Motor neuron (in vitro differentiated cells): Measurements from ENCODE around the gene TFAP2D. TPM values are rescaled to one million over a fixed set of nuclear protein-coding genes. Genes with fewer than 3 reads are reported as not detected.
A peak's percentile ranks its signal among the peaks of the same experiment; 100 is the strongest.

Experiments
- ATAC-seq, 8 experiments: fragments of 200-7000 bp; cut with Tn5 transposase; replicated peaks in 6 of 8; 2 replicates each; pipeline ENCODE4 v1.8.0; 2021; ENCODE audit warnings: mild to moderate bottlenecking in 8 of 8, moderate library complexity in 8 of 8
- H3K27ac ChIP-seq, 2 donors: fragments of 250-450 bp; sonication (Bioruptor Pico); 2 replicates each; pipeline ENCODE4 v1.9.0; 2021; ENCODE audit warnings: antibody characterized with exemption in 2 of 2, mild to moderate bottlenecking in 2 of 2, moderate library complexity in 1 of 2
- H3K4me1 ChIP-seq, 2 donors: fragments of 250-450 bp; sonication (Bioruptor Pico); replicated peaks in 1 of 2; 2 replicates each; pipeline ENCODE4 v1.6.1; 2021; ENCODE audit warnings: antibody characterized with exemption in 2 of 2, mild to moderate bottlenecking in 2 of 2, moderate library complexity in 1 of 2
- H3K4me3 ChIP-seq, 5 donors: fragments of 250-450 bp; sonication (Bioruptor Pico); 2 replicates each; pipeline ENCODE4 v1.9.0; 2021; ENCODE audit warnings: antibody characterized with exemption in 5 of 5, mild to moderate bottlenecking in 5 of 5, moderate library complexity in 4 of 5
- WGBS, 10 experiments: fragments of 450-650 bp; shearing (Covaris generic); methylation state at CpG; one replicate each; pipeline ENCODE4 v1.0.0; 2022; 5-methylcytosine and 5-hydroxymethylcytosine counted together
- in situ Hi-C, 9 experiments: fragments of 400-800 bp; cut with MboI; loops; one replicate each; pipeline ENCODE4 v1.15.0; 2021; ENCODE audit warnings: low sequenced_read_pairs in 9 of 9, low pct_unique_long_range_greater_than_20kb in 2 of 9; ENCODE audit not compliant: unreplicated experiment in 9 of 9
- total RNA-seq, 8 experiments: library from RNA; unstranded; fragments of 300-600 nt; gene quantifications; 2 replicates each; pipeline versions ENCODE4 v1.2.3 to v1.2.4, GENCODE V29; 2022

Gene TFAP2D
- total RNA-seq, 8 experiments from 2014 or later: 0.20 to 0.38 (median 0.31) TPM; not detected in 4

DNA sequence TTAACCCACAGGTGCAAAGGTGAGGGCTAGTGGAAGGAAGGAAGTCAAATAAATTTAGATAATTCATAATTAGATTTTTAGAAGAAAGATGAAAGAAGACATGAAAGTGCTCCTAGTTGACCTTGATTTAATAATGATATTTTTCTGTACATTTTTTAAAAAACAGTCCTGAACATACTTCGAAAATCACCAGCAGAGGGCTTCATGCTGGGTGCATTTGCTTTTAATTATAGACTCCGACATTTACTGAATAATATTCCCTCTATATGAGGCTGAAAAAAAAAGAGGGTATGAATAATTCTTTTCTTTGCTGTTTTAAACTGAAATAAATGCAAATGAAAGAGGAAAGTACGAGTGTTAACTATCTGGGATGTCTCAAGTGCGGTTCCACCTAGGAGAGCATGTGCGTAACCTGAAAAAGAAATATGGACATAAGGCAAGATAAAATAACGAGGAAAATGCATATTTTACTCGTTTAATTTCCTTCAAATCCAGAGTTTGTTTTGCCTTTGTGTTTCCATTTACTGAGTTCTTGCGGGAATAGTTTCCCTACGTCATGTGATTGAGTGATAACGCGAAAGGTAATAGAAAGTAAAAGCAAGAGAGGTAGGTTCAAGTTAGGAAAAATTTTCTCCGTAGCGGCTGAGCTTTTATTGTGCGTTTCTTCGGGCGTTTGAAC lies 102.2 kb downstream of the TFAP2D start:
- Histone ChIP-seq H3K4me3 (peak overlapping the region; percentile 7 to 37 (median 18)), H3K27ac (no peak overlapping the region), H3K4me1 (peaks cover 0 to 11% of the 10 kb centered on the region in 2 donors)
- 0 to 25% (median 4%) methylated on average over 10 to 16 of the region's 16 CpGs for WGBS, 10 experiments
- in situ Hi-C loops: loop anchor here (10.0 to 25.0 kb wide), 8 partner anchors 547 to 1197 kb away; no protein-coding TSS in a partner anchor
- peak in 3 of 8 experiments; percentile 13 to 53 (median 48) for ATAC-seq

DNA sequence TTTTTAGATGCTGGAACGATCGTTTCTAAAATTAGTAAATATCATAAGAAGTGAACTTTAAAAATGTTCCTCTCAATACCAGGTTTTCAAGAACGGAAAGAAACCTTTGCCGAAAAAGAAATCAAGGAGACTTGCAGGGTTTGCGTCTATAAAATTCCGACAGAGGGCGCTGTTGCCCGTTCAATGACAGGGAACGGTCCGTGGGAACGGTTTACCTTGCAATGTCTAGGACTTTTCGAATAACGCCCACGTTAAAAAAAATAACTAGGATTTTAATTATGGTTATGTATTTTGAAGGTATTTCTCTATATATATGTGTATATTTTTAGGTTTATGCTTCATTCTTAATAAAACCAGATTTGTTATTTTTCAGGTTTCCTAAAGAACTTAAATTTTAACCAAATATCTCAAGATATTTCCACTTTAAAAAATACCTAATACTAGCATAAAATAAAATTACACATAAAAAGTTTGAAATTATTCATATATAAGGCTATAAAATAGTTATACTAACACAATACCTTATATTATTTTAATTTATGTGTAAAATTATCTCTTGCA lies 102.9 kb downstream of the TFAP2D start:
- in situ Hi-C loops: loop anchor here (10.0 to 25.0 kb wide), 8 partner anchors 546 to 1196 kb away; no protein-coding TSS in a partner anchor
- Histone ChIP-seq H3K4me3 (peak overlapping the region; percentile 7 to 37 (median 18)), H3K4me1 (peaks cover 0 to 11% of the 10 kb centered on the region in 2 donors), H3K27ac (no peak overlapping the region)
- 0 to 10% (median 1%) methylated on average over 2 to 14 of the region's 14 CpGs for WGBS, 10 experiments
- ATAC-seq: peak in 7 of 8 experiments; percentile 43 to 84 (median 49)

GRCh38 chr6:50816947-50817645 lies 103.8 kb downstream of the TFAP2D start:
- Histone ChIP-seq H3K4me1 (peaks cover 0 to 13% of the 10 kb centered on the region in 2 donors), H3K4me3 (no peak overlapping the region), H3K27ac (no peak overlapping the region)
- ATAC-seq: no peak
- WGBS, 10 experiments: 0 to 67% (median 10%) methylated on average over 1 to 13 of the region's 15 CpGs
- in situ Hi-C loops: loop anchor here (10.0 to 25.0 kb wide), 8 partner anchors 545 to 1195 kb away; no protein-coding TSS in a partner anchor

- WGBS, 10 experiments: 8 to 70% (median 27%) methylated on average over 1 to 2 of the region's 2 CpGs; no CpG with 5 or more reads in 2 of the 10 experiments
- in situ Hi-C loops: loop anchor here (10.0 to 25.0 kb wide), 8 partner anchors 545 to 1195 kb away; no protein-coding TSS in a partner anchor
- Histone ChIP-seq H3K4me3 (no peak overlapping the region), H3K4me1 (peaks cover 0 to 16% of the 10 kb centered on the region in 2 donors), H3K27ac (no peak overlapping the region)
- no peak for ATAC-seq
Measured at GRCh38 chr6:50817646-50817950, 104.3 kb downstream of the TFAP2D start.

DNA sequence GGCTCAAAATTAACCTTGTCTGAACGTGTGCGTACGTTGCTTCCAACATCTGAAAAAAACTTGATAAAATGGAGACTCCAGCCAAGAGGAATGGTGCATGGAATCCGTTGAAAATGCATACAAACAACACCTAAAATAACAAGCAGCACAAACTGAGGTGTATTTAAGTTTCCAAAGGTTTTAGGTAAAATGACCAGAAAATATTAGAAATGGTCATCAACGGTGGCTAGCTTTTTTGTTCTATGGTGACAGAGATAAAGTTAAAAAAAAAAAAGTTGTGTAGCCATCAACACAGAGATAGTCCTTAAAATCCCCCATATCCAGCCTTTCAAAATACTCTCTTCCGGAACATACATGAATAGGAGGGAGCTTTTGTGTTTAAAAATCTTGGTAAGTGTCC lies 104.7 kb downstream of the TFAP2D start:
- no peak for ATAC-seq
- Histone ChIP-seq H3K4me3 (no peak overlapping the region), H3K27ac (no peak overlapping the region), H3K4me1 (peaks cover 0 to 16% of the 10 kb centered on the region in 2 donors)
- WGBS, 10 experiments: 2 to 71% (median 10%) methylated on average over 5 to 6 of the region's 6 CpGs
- in situ Hi-C loops: loop anchor here (10.0 to 25.0 kb wide), 8 partner anchors 544 to 1194 kb away; no protein-coding TSS in a partner anchor

GRCh38 chr6:50818673-50819072 lies 105.3 kb downstream of the TFAP2D start, which contains the start of gene TFAP2B:
Gene TFAP2B, plus strand, starts transcription at chr6:50818871. Its CDS starts 21 bp downstream, at chr6:50818892.
- Histone ChIP-seq H3K27ac (no peak within 1 kb of the TSS), H3K4me3 (no peak within 1 kb of the TSS), H3K4me1 (peaks cover 0 to 16% of the 10 kb centered on the region in 2 donors)
- peak in 1 of 8 experiments; percentile 43 for ATAC-seq
- in situ Hi-C loops: loop anchor here (10.0 to 25.0 kb wide), 8 partner anchors 544 to 1194 kb away; no protein-coding TSS in a partner anchor
- 0 to 56% (median 4%) methylated on average over 2 to 6 of the region's 7 CpGs; no CpG with 5 or more reads in 2 of the 10 experiments for WGBS, 10 experiments

DNA sequence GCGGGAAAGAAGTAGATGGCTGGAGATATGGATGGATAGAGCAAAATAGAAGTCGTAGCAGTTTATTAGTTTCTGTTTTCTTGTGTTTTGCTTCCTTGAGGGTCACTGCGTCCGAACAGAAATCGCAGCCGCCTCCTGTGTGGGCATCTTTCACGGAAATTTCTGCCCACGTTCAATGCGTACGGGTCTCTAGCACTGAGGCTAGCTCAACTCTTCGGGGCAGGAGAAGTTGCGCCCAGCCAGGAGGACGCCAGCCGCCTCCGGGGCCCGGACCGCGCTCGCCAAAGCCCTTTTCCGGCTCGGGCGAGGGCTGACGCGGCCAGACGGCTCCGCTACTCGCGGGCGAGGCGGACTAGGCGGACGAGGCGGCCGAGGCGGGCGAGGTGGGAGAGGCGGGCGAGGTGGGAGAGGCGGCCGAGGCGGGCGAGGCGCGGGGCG lies 106.2 kb downstream of the TFAP2D start:
- in situ Hi-C loops: loop anchor here (10.0 to 25.0 kb wide), 8 partner anchors 543 to 1193 kb away; no protein-coding TSS in a partner anchor
- H3K4me3 ChIP-seq: no peak overlapping the region
- 0 to 10% (median 0%) methylated on average over 1 to 11 of the region's 45 CpGs; no CpG with 5 or more reads in 2 of the 10 experiments for WGBS, 10 experiments
- no peak overlapping the region for H3K27ac ChIP-seq
- peaks cover 0 to 16% of the 10 kb centered on the region in 2 donors for H3K4me1 ChIP-seq
- peak in 6 of 8 experiments; percentile 13 to 46 (median 28) for ATAC-seq

- WGBS, 10 experiments: 0 to 17% (median 1%) methylated on average over 3 to 39 of the region's 58 CpGs
- Histone ChIP-seq H3K27ac (no peak overlapping the region), H3K4me3 (no peak overlapping the region), H3K4me1 (peaks cover 0 to 16% of the 10 kb centered on the region in 2 donors)
- ATAC-seq: peak in 2 of 8 experiments; percentile 19 to 20
- in situ Hi-C loops: loop anchor here (10.0 to 25.0 kb wide), 8 partner anchors 542 to 1192 kb away; no protein-coding TSS in a partner anchor
Measured at GRCh38 chr6:50819904-50820868, 106.9 kb downstream of the TFAP2D start.

DNA sequence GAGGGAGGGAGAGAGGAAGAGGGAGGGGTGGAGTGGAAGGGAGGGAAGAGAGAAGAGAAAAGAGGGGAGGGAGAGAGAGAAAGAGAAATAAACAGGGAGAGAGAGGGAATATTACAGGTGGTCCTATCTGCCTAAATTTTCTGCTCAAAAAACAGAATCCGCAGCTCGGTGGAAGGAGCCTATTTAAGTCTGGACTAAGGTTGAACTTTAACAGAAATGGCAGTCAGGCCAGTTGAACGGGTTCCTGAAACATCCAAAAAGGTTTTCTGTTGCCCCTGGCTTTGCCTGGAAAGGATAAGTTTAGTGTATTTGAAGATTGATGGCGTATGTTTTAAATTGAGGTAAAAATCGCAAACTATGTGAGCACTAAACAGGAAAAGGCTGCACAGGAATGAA lies 107.5 kb downstream of the TFAP2D start:
- Histone ChIP-seq H3K27ac (no peak overlapping the region), H3K4me3 (no peak overlapping the region), H3K4me1 (peaks cover 0 to 16% of the 10 kb centered on the region in 2 donors)
- no peak for ATAC-seq
- in situ Hi-C loops: loop anchor here in 8 of 9 experiments (25.0 kb wide), 6 partner anchors 541 to 1191 kb away; no protein-coding TSS in a partner anchor
- 0 to 39% (median 7%) methylated on average over 2 to 5 of the region's 5 CpGs; no CpG with 5 or more reads in 1 of the 10 experiments for WGBS, 10 experiments

- WGBS, 10 experiments: 0 to 19% (median 1%) methylated on average over 1 to 19 of the region's 20 CpGs
- H3K4me3 ChIP-seq: no peak overlapping the region
- in situ Hi-C loops: loop anchor here in 8 of 9 experiments (25.0 kb wide), 6 partner anchors 541 to 1191 kb away; no protein-coding TSS in a partner anchor
- H3K27ac ChIP-seq: no peak overlapping the region
- ATAC-seq: peak in 1 of 8 experiments; percentile 3
- H3K4me1 ChIP-seq: peaks cover 0 to 16% of the 10 kb centered on the region in 2 donors
Measured at GRCh38 chr6:50821441-50822077, 108.2 kb downstream of the TFAP2D start.

DNA sequence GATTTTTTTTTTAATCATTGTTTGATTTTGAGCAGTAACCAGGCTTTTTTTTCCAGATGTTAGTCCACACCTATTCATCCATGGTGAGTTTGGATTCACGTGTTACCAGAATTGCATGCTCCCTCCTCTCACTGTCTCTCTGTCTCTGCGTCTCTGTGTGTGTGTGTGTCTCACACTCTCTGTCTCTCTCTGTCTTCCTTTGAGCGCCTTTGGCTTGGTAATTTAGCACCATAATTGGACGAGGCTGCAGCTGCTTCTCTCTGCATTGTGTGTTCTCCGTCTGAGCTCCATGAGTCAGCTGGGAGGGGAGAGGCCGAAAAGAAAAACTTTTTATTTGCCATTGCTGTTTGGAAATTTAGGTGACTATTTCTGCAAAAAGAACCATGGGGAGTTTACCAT lies 108.8 kb downstream of the TFAP2D start:
- WGBS, 10 experiments: 0 to 5% (median 0%) methylated on average over 1 to 6 of the region's 6 CpGs; no CpG with 5 or more reads in 1 of the 10 experiments
- Histone ChIP-seq H3K4me1 (peaks cover 0 to 16% of the 10 kb centered on the region in 2 donors), H3K27ac (no peak overlapping the region), H3K4me3 (no peak overlapping the region)
- ATAC-seq: peak in 4 of 8 experiments; percentile 28 to 83 (median 44)
- in situ Hi-C loops: loop anchor here in 8 of 9 experiments (25.0 kb wide), 6 partner anchors 540 to 1190 kb away; no protein-coding TSS in a partner anchor
